Measurements from ENCODE around the gene CEP295NL.

- TF ChIP-seq CTCF (conservative IDR thresholded peaks at IDR 0.05) (no peak), EZH2 (IDR thresholded peaks at IDR 0.05; ENCODE audit: low read depth) (no peak)
These were observed 43.6 kb upstream of the CEP295NL start for GRCh38 chr17:78946631-78947030.

All from PC-9 (cell line).